ENCODE results near the gene PYROXD2. TPM values are rescaled to one million over a fixed set of nuclear protein-coding genes. Genes with fewer than 3 reads are reported as not detected.

PYROXD2 gene
- polyA plus RNA-seq, 5 donors = 33.4 to 37.3 (median 36.1) TPM

DNA sequence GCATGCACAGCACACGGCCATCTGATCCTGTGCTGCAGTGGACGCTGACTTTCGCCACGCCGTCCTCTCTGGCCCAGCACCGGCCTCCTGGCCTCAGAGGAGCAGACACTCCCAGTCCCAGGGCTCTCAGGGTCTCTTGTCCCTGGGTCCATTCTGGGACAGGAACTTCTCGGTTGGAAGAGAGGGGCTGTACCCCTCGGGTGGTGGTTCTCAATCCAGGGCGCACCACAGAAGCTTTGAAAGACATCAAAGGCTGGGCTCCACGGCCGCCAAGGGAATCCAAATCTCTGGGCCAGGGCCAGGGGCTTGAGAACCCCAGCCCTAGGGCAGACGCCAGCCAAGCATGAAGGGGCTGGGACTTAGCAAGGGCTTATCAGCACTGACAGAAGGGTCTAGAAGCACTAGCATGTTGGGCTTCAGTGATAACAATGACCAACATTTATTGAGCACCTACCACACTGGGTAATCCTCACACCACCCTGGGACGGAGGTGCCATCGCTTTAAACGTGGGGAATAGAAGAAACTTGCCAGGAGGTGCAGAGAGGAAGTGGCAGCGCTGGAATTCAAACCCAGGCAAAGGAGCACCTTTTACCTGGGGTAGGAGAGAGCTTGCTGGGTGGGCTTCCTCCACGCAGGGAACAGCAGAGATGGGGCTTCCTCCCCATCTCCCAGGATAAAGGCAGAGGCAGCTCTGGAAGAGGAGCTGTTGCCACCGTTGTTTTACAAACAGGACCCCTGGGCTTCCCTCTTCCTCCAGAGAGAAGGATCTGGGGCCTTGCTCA, 1.8 kb upstream of the PYROXD2 start:
- DNase-seq = no peak

DNA sequence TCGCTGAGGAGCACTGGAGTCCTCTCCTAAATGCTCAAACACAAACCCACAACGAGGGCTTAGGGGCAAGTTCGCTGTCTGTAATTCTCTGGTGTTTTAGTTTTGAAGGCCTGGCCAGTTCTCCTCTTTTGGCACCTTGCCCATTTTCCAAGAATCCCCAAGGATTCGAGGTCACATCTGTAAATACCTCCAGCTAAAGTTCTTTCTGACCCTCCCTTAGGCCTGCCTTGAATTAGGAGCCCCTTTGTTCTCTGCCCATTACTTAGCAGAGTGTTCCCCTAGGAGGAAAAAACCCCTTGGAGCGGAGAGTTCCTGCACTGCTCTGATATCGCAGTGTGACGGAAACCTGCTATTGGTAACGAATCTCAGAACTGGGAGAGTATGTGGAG, 743 bp upstream of the PYROXD2 start:
- DNase-seq = no peak

DNA sequence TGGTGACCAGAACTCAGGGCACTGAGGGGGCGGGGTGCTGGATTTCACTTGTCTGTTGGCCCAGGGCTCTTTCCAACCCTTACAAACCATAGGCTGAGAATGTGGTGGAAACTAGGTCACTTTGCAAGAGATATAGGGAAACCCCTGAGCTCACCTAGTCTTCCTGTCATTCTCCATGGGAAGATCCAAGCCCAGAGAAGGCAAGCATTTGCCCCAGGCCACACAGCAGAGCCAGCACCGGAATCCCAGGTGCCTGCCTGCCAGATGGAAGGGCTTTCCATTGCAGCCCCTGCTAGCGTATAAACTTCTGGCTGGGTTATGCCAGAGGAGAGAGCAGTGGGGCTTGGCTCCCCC, 427 bp downstream of the PYROXD2 start:
- DNase-seq = no peak

DNA sequence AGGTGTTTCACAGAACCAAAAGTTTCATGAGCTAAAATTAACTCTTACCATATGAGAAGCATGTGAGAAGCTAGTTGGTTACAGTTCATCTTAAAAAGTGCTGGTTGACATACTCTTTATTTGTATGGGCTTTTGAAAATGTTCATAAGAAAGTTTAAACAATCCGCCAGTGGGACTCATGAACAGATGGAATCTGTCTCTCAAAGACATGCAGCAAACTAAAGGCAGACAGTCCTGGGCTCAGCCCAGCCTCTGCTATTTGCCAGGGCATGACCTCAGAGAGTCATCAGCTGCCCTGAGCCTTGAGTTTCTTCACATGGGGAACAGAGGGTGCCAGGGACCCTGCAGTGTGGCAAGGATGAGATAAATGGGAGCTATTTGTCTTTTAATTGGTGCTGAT, 3.2 kb downstream of the PYROXD2 start:
- DNase-seq = no peak

DNA sequence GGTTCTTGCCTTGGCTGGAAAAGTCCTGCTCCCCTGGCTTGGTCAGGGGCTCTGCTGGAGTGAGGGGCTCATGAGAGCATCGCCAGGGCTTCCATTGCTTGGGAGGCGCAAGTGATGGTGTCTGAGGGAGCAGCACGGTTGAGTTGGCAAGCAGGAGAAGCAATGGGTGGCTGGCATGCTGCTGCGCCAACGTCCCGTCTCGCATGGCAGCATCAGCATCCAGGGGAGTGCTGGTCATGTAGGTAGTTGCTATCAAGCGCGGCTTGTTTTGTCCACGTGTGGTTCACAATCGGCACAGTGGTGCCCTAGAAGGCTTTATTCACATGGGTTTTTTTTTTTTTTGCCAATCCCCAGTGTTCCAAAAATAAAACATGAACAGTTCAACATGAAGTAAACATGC, 3.8 kb downstream of the PYROXD2 start:
- DNase-seq = no peak

DNA sequence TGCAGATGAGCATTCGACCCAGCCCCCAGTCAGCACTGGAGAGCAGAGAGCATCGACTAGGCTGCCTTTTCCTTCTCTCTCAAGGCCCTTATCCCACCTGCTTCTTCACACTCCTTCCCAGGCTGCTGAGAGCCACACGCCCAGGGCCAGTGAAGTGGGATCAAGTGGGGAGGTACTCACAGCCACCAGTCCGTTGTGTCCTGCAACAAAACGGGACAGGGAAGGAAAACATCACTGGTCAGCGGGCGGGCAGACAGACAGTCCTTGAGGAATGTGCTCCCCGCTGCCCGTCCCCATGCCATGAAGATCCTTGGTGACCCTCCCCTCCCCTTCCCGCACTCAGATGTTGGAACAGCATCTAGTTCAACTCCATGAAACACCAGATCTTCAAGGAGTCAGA, 4.2 kb downstream of the PYROXD2 start:
- no peak for DNase-seq

DNA sequence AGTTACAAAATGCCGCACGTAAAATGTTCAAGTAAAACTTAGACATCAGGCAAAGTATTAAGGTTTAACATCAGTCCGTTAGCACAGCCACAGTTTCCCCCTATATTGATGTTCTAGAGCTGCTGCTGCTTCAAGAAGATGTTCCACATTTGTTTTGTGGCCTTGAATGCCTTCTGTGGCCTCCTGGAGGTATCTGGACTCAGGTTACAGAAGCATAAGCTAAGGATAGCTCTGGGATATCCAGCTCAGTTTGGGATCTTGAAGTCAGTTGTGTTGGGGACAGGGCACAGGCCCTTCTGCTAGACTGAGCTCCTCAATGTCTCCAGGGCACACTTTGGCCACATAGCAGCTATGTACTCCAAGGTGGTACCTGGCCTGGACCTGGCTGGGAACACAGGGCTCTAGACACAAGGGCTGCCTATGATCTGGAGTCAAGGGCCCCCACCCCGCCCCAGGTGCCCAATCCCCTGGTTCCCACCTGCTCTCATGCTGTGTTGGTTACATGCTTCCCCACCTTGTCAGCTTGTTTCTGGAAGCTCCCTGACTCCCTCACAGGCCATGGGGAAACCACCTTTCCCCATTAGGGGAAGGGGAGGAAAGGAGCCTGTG, 4.7 kb downstream of the PYROXD2 start:
- no peak for DNase-seq

DNA sequence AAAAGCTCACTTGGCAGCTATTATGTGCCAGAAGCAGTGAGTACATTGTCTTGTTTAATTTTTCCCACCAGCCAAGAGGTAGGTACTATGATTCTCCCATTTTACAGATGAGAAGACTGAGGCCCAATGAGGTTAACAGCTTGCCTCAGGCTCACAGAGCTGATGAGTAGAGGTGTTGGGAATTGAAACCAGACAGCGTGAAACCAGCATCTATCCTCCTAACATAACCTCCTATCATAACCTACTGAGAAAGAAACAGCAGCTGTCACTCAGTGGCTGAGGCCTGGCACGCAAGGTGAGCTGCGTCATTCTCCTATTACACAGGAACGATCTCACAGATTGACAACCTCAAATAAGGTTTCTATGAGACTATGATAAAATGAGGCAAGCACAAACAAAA, 6.2 kb downstream of the PYROXD2 start:
- DNase-seq = no peak

DNA sequence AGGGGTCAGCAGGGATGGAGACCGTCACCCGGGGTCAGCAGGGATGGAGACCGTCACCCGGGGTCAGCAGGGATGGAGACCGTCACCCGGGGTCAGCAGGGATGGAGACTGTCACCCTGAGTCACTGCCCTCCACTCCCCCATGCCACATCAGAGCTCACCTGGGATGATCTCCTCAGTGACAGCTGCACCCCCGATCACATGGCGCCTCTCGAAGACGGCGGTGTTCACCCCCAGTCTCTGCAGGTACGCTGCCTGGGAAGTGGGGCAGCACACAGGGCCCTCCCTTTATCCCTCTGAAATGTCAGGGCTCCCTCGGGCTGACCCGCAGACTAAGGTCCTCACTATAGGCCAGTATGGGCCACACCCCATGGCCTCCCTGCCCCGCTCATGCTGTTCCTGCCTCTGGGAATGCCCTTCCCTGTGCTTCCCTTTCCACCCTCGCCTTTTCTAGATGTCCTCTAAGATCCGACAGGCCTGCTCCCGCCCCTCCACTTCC, 7.2 kb downstream of the PYROXD2 start:
- no peak for DNase-seq

DNA sequence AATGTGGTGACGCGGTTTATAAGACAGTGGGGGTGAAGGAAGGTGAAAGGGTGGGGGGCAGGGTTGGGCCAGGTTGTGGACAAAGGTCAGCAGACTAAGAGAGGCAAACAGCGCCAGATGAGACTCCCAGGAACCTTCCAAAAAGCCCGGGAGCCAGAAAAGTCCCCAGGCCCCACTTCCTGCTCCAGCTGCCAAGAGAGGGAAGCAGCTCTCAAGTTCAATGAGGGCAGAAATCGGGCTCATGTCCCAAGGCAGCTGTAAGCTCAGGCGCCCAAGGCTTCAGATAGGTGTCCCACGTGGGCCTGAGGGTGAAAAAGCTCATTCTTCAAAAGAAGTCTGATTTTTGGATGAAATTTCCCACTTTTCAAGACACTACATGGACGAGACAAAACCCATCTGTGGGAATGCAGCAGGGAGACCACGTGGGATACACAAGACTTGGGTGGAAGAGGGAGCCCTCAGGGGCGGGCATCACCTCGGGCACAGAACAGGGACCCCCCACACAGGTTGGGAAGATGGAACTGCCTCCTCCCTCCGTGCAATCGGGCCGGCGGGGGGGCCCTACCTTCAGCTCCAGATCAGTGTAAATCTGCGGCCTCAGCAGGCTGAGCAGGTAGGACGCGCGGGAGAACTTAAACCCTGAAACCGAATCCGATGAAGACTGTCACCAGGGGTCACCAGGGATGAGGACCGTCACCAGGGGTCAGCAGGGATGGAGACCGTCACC, 7.8 kb downstream of the PYROXD2 start:
- DNase-seq = no peak

DNA sequence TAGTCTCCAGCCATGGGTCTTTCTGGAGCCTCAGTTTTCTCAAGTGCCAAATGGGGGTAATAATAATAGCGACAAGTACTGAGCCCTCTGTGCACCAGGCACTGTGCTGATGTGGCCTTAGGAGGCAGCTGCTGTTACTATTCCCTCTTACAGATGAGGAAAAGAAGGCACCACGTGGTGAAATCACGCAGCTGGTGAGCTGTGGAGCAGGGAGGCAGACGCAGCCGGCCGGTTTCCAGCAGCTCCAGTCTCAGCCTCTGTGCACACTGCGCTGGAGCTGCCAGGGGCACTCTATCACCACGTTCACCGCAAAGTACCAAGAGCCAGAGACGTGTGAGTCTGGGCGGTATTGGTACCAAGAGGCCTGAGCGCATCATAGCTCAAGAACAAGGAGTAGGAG, 9.6 kb downstream of the PYROXD2 start:
- DNase-seq = no peak

DNA sequence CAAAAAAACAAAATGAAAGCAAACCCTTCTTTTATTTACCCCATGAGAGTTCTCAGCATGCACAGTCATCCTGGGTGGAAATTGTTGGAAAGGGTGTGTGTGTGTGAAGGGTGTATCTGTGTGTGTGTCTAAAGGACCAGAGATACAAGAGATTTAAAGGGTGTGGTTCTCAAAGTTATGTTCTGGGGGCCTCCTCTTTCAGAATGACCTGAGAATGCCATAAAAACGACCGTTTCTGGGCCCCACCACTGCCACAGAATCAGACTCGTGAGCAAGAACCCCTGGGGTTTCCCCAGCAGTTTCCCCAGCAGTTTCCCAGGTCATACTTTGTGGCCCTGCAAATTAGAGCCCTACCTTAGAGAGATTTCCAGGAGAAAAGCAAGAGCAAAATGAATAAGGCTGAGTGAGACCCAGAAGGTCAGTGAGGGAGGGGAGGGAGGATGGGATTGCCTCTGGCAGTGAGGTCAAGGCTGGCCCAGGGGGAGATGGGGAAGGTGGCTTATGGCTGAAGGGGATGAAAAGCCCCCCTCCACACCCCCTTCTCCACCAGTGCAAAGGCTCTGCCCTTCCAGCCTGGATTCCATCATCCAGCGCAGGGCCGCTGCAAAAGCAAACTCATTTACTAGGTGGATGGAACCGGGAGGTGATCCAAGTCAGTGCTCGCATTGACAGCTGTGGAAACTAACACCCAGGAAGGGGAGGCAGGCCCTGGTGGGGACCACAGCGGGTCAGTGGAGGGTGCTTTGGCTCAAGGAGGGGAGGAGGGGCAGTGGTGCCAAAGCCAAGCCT, 10.2 kb downstream of the PYROXD2 start:
- DNase-seq = no peak

DNA sequence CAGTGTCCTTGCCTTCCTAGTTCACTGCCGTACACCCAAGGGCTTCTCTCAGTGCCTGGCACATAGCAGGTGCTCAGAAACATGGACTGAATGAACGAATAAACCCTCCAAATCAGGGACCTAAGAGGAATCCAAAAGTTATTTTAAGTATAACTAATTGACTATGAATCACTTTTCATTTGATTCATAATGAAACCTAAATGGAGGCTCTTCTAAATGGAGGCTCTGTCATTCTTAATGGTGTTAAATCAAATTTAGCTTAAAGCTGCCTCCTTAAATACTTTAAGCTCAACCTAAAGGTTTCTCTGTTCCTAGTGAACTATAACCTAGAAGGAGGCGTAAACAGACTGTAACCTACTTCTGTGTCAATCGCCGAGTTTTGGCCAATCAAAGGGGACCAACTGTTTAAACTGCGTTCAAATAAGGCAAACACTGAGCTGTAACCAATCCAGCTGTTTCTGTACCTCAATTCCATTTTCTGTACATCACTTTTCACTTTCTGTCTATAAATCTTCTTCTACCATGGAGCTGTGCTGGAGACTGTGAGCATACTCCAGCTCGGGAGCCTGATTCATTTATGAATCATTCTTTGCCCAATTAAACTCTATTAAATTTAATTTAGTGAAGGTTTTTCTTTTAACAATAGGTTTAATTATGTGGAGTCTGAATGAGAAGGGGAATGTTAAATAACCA, 11.0 kb downstream of the PYROXD2 start:
- no peak for DNase-seq

DNA sequence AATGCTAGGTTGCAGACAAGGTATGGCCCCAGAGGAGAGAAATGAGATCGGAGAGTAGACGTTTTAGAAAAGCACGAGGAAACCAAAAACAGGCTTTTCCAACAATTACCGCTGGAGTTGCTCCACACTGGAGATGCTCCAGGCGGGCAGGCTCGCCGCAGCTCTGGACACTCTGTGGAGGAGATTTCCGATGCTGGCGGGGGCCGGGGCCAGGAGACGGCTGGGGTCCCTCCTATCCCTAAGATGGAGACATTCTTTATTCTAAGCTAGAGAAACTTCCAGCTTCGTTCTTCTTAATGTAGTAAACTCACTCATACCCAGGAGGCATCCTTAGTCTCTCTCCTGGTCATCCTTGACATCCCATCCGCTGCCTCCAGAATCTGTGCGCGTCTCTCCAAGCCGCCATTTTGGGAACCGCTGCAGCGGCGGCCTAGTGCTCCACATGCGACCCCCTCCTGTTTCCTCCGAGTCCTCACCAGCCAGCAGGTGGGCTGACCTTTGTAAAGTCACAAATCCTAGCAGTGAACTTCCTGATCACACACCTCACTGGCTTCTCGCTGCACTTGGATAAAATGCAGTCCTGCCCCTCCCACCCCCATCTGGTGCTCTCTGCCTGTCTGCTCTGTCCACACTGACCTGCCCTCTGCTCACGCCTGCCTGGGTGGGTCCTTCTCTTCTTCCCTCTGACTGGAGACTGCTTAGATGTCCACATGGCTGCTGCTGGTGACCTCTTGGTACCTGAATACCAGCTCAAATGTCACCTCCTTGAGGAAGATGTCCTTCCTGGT, 11.9 kb downstream of the PYROXD2 start:
- DNase-seq = no peak

DNA sequence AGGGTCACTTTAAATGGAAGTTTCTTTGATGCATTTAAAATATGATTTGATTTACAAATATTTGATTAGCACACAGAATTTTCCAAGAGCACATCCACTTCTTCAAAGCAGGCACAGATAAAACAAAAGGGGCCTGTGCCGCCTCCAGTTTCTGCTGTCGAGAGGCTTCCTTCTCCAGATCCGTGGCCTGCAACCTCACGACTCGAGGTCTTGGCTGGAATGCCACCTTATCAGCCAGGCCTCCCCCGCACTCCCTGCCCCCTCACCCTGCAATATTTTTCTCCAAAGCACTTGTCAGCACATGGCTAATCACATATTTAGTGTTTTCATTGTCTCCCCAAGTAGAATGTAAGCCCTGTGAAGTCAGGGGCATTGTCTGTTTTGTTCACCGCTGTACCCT, 12.5 kb downstream of the PYROXD2 start:
- no peak for DNase-seq

DNA sequence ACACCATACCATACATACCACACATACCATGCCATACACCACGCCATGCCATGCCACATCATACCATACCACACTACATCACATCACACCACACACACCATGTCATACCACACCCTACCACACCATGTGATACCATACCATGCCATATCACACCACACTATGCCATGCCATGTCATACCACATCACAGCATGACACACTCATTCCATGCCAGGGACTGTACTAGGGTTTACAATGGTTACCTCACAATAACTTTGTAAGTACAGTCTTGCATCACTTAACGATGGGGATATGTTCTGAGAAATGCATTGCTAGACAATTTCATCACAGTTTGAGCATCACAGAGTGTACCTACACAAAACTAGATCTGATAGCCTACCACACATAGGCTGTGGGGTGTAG, 14.5 kb downstream of the PYROXD2 start:
- no peak for DNase-seq

DNA sequence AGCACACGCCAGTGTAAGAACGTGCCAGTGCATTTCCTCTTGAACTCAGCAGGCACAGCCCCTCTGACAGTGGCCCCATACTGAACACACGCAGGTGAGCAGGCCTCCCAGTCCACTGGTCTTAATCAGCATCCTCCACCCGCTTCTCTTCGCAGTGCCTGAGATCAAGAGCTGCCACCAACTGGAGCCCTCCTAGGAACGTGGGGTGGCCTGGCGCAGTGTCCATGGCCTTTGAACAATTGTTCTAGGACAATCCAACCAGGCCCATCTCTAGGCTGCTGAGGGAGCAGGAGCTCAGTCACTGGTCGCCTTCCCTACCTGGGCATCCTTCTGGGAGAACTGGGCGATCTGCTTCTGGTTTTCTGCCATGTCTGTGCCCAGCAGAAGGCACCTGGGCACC, 15.2 kb downstream of the PYROXD2 start:
- no peak for DNase-seq

DNA sequence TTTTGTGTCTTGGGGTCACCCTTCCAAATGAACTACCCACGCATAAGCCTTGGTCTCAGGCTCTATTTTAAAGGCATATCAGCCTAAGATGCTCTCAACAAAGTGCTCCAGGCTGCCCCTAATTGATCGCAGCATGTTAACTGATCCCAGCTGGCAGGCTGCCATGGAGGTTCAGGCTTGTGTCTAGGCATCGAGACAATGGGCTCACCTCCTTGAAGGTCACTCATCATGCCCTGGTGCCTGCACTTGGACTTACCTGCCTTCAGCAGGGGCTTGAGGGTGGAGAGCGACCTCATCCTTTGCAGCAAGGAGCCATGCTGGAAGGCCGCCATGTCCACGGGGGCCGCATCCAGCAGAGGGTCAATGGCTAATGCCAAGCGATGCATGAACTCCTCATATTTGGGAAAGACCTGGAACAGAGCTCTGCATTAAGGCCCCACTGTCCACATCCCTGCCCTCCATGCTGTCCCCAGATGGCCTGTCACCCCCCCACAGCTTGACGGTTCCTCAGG, 17.8 kb downstream of the PYROXD2 start:
- DNase-seq = no peak

DNA sequence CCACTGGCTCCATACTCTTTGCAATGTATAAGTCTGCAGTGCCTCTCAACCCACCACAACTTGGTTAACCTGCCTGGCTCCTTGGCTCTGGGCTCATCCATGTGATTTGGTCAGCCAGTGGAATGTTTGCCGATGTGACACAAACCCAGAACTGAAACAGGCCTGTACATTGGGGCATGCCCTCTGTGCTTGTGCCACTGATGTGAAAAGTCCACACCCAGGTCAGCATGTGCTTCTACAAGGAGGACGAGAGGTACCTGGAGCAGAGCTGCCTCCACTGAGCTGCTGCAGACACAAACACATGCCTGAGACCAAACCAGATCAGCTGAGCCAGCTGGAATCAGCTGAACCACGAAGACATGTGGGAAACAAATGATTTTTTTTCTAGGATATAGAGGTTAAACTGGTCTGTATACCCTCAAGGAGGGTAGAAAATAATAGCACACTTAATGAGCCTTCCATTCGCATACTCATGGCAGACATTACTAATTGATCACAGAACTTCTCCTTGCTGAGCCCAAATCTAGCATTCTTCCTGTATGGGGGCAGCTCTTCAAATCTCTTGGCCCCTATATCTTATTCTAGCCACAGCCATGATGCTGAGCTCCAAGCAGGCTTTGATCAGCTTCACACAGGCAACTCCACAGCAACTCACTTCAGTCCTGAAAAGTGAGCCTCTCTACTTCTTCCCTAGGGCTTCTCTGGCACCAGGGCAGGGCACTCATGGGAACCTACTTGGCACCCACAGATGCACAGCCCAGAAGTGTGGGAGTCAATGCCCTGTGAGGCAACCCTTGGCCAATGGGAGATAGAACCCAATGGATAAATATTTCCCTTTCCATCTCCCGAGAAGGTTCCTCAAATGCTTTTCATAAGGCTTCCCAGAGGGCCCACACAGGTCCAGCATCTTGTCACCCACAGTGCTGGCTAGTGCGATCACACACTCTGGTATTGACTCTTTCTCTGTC, 18.6 kb downstream of the PYROXD2 start:
- no peak for DNase-seq

Measured in right lung (tissue), 5 donors.